HEK293 (cell line): ENCODE results near the gene KCNQ1.
A peak's percentile ranks its signal among the peaks of the same experiment; 100 is the strongest.

Experiments used
- CTCF ChIA-PET: fragments of 350-600 bp; formaldehyde crosslinking; extraction: SDS; loops from one replicate; lab custom pipeline; 2021; ENCODE audit warnings: antibody characterized with exemption; lab: Yijun Ruan, JAX
- POLR2A ChIA-PET: fragments of 300-600 bp; formaldehyde crosslinking; extraction: SDS; loops from one replicate; lab custom pipeline; 2020; ENCODE audit warnings: antibody characterized with exemption, inconsistent platforms; lab: Yijun Ruan, JAX
- H3K27ac ChIP-seq: fragments of 200-500 bp; sonication (Bioruptor generic); 2 replicates; pipeline ENCODE4 v1.5.1; 2014; ENCODE audit warnings: low read depth, low read length, control low read depth, inconsistent platforms; ENCODE audit errors: extremely low read depth
- H3K36me3 ChIP-seq, 2 experiments: fragments of 200-500 bp in 1 of 2; sonication (Bioruptor generic) in 1 of 2; 1 replicate in 1 of 2; 2 replicates in 1 of 2; pipeline ENCODE4 v1.5.1; 2014 to 2017; ENCODE audit warnings: inconsistent platforms in 2 of 2, low read length in 2 of 2; ENCODE audit not compliant: control insufficient read depth in 2 of 2, insufficient read depth in 1 of 2
- H3K4me1 ChIP-seq: fragments of 200-500 bp; sonication (Bioruptor generic); 2 replicates; pipeline ENCODE4 v1.5.1; 2014; ENCODE audit warnings: mild to moderate bottlenecking, low read length, inconsistent platforms; ENCODE audit not compliant: control insufficient read depth, insufficient read depth
- H3K4me3 ChIP-seq: 2 replicates; pipeline ENCODE4 v1.5.1; 2011; ENCODE audit warnings: low read depth, mild to moderate bottlenecking, control low read depth, low read length, moderate library complexity
- H3K9me3 ChIP-seq: fragments of 200-500 bp; sonication (Bioruptor generic); 2 replicates; pipeline ENCODE4 v1.5.1; 2014; ENCODE audit warnings: low read depth, low read length, inconsistent platforms; ENCODE audit not compliant: control insufficient read depth, insufficient read depth
- PRDM2 ChIP-seq: fragments of 450-650 bp; formaldehyde crosslinking; IDR thresholded peaks from 2 replicates; pipeline ENCODE4 v1.5.1; 2016; ENCODE audit warnings: missing biosample characterization, missing genetic modification characterization, borderline replicate concordance
- YY2 ChIP-seq: fragments of 450-650 bp; formaldehyde crosslinking; IDR thresholded peaks from 2 replicates; pipeline ENCODE4 v1.5.1; 2016; ENCODE audit warnings: missing biosample characterization, missing genetic modification characterization
- ZFP3 ChIP-seq: fragments of 450-650 bp; formaldehyde crosslinking; IDR thresholded peaks from 2 replicates; pipeline ENCODE4 v1.5.1; 2016; ENCODE audit warnings: low read depth, missing biosample characterization, missing genetic modification characterization
- ZIC2 ChIP-seq: fragments of 450-650 bp; formaldehyde crosslinking; IDR thresholded peaks from 2 replicates; pipeline ENCODE4 v1.5.1; 2016; ENCODE audit warnings: missing biosample characterization, missing genetic modification characterization
- ZNF133 ChIP-seq: fragments of 450-650 bp; formaldehyde crosslinking; IDR thresholded peaks from 2 replicates; pipeline ENCODE4 v1.5.1; 2016; ENCODE audit warnings: missing biosample characterization, missing genetic modification characterization
- ZNF223 ChIP-seq: fragments of 450-650 bp; formaldehyde crosslinking; IDR thresholded peaks from 2 replicates; pipeline ENCODE4 v1.5.1; 2016; ENCODE audit warnings: missing biosample characterization, missing genetic modification characterization
- ZNF23 ChIP-seq: fragments of 450-650 bp; formaldehyde crosslinking; IDR thresholded peaks from 2 replicates; pipeline ENCODE4 v1.5.1; 2016; ENCODE audit warnings: missing biosample characterization, missing genetic modification characterization, borderline replicate concordance
- ZNF544 ChIP-seq: fragments of 450-650 bp; formaldehyde crosslinking; IDR thresholded peaks from 2 replicates; pipeline ENCODE4 v1.5.0; 2017; ENCODE audit warnings: missing biosample characterization, missing genetic modification characterization
- ZNF571 ChIP-seq: fragments of 450-650 bp; formaldehyde crosslinking; IDR thresholded peaks from 2 replicates; pipeline ENCODE4 v1.5.0; 2017; ENCODE audit warnings: missing biosample characterization, missing genetic modification characterization
- ZNF585B ChIP-seq: fragments of 450-650 bp; formaldehyde crosslinking; IDR thresholded peaks from 2 replicates; pipeline ENCODE4 v1.5.1; 2016; ENCODE audit warnings: missing biosample characterization, missing genetic modification characterization
- ZNF600 ChIP-seq: fragments of 450-650 bp; formaldehyde crosslinking; IDR thresholded peaks from 2 replicates; pipeline ENCODE4 v1.5.1; 2016; ENCODE audit warnings: missing biosample characterization, missing genetic modification characterization
- ZNF626 ChIP-seq: fragments of 450-650 bp; sonication (Bioruptor Pico); formaldehyde crosslinking; IDR thresholded peaks from 2 replicates; pipeline ENCODE4 v1.5.1; 2018; ENCODE audit warnings: missing biosample characterization, missing genetic modification characterization, inconsistent platforms
- ZNF837 ChIP-seq: fragments of 450-650 bp; formaldehyde crosslinking; IDR thresholded peaks from 2 replicates; pipeline ENCODE4 v1.5.1; 2016; ENCODE audit warnings: missing biosample characterization, missing genetic modification characterization
- TF ChIP-seq, protein P1 (sequence below): fragments of 450-650 bp; formaldehyde crosslinking; IDR thresholded peaks from 2 replicates; pipeline ENCODE4 v1.5.1; 2016; ENCODE audit warnings: missing biosample characterization, missing genetic modification characterization
- TF ChIP-seq, protein P2 (sequence below): fragments of 450-650 bp; formaldehyde crosslinking; IDR thresholded peaks from 2 replicates; pipeline ENCODE4 v1.5.1; 2016; ENCODE audit warnings: missing biosample characterization, missing genetic modification characterization, borderline replicate concordance

Gene KCNQ1

GRCh38 chr11:2868506-2869133, 423.8 kb downstream of the KCNQ1 start:
- Histone ChIP-seq H3K9me3 (no peaks in the 10 kb centered on the region), H3K4me3 (no peak overlapping the region), H3K27ac (no peak overlapping the region), H3K36me3 (no peaks in the 10 kb centered on the region), H3K4me1 (no peaks in the 10 kb centered on the region)
- ChIA-PET POLR2A (no interaction called here), CTCF (interaction anchor here (0.6 to 0.8 kb wide), 2 partner anchors 674 to 792 kb away, joined by 3 read pairs; no protein-coding TSS in a partner anchor)
- TF ChIP-seq ZIC2 (tag by site-specific recombination): peak; percentile 18; the same call in 1 of the 2 replicates
- no peak for TF ChIP-seq ZNF571

DNA sequence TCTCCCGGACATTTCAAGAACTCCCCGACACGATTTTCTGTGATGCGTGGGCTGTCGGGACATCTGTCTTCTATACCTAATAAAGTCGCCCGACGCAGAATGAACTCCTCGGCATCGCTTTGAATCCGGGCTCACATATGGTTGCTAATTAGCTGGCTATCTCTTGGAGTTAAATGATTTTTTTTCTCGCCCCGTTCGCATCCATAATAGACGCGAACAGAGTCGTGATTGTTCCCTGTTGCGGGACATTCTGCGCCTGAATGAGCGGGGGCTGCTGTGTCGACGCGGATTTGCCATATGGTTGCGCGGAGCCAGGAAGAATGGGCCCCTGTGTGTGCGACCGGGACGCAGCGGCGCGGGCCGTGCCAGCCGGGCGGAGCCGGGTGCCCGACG, 424.3 kb downstream of the KCNQ1 start:
- POLR2A ChIA-PET: no interaction called here
- TF ChIP-seq PRDM2 (tag by site-specific recombination) (no peak), ZNF585B (tag by site-specific recombination) (no peak), ZNF837 (tag by site-specific recombination) (no peak), ZNF133 (tag by site-specific recombination) (no peak), ZNF23 (no peak), ZNF544 (tag by site-specific recombination) (no peak), ZNF626 (tag by site-specific recombination) (no peak), ZFP3 (tag by site-specific recombination) (no peak), ZNF223 (no peak), YY2 (tag by site-specific recombination) (no peak), ZNF600 (no peak)
- TF ChIP-seq, protein P1, sequence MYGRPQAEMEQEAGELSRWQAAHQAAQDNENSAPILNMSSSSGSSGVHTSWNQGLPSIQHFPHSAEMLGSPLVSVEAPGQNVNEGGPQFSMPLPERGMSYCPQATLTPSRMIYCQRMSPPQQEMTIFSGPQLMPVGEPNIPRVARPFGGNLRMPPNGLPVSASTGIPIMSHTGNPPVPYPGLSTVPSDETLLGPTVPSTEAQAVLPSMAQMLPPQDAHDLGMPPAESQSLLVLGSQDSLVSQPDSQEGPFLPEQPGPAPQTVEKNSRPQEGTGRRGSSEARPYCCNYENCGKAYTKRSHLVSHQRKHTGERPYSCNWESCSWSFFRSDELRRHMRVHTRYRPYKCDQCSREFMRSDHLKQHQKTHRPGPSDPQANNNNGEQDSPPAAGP (tag by site-specific recombination): no peak
- TF ChIP-seq, protein P2, sequence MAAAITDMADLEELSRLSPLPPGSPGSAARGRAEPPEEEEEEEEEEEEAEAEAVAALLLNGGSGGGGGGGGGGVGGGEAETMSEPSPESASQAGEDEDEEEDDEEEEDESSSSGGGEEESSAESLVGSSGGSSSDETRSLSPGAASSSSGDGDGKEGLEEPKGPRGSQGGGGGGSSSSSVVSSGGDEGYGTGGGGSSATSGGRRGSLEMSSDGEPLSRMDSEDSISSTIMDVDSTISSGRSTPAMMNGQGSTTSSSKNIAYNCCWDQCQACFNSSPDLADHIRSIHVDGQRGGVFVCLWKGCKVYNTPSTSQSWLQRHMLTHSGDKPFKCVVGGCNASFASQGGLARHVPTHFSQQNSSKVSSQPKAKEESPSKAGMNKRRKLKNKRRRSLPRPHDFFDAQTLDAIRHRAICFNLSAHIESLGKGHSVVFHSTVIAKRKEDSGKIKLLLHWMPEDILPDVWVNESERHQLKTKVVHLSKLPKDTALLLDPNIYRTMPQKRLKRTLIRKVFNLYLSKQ (tag by site-specific recombination): no peak
- Histone ChIP-seq H3K36me3 (no peaks in the 10 kb centered on the region), H3K4me1 (no peaks in the 10 kb centered on the region), H3K9me3 (no peaks in the 10 kb centered on the region), H3K4me3 (no peak overlapping the region), H3K27ac (no peak overlapping the region)
- CTCF ChIA-PET: interaction anchor here (0.8 kb wide), 1 partner anchor 675 kb away, joined by 3 read pairs; no protein-coding TSS in a partner anchor
